Hypothalamus (tissue), 51 donors: ENCODE measurements around the gene AMPD3.

Experiments
- DNase-seq, 51 donors: peaks; one replicate each; lab custom pipeline; 2025; lab: John Stamatoyannopoulos, UW

Gene AMPD3

DNA sequence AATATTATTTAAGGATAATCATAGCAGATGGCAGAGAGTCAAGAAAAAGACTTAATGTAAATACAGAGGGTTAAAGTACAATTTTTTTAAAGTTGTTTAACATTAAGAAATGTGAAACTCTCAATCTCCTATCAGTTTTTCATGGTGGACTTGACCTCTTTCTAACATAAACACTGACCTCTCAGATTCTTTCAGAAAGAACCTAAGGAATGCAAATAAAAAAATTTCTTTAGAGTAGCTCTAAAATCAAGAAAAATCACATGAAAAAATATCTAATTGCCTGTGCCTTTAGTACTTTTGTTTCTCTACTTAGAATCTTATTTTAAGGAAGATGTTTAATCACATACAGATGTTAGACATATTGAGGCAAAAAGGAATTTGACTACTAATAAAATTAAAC is 73.1 kb downstream of the AMPD3 start:
- no peak for DNase-seq

DNA sequence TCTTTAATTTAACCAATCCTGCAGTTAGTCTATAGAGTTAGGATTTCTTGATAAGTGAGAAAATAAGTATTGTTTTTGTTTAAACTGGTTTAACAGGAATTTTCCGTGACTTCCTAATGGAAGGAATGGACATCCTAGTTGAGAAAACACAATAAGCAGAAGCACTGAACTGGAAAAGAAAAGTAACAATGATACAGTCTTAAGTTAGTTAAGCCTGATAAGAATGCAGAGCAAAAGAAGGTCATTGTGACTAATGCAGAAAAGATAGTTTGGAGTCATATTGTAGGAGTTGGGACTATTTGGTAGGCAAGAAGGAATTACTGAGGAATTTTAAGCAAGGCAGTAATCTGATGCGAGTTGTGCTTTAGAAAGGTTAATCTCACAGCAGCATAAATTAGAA is 74.2 kb downstream of the AMPD3 start:
- no peak for DNase-seq

DNA sequence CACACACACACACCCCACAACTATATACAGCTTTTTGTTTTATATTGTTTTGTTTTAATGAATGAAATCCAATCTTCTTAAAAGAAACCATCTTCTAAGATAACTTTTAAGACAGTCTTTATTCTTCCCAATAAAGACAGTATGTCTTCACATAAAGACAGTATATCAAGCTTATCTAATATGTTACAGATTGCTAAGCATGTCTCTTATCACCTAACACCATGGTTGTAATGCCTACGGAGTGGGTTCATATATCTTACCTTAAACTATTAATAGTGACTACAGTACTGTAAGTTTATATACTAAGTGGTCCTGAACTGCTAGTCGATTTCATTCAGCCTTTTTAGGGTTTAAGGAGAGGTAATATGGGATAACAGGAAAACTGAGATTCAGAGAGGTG is 77.5 kb downstream of the AMPD3 start:
- DNase-seq: no peak

DNA sequence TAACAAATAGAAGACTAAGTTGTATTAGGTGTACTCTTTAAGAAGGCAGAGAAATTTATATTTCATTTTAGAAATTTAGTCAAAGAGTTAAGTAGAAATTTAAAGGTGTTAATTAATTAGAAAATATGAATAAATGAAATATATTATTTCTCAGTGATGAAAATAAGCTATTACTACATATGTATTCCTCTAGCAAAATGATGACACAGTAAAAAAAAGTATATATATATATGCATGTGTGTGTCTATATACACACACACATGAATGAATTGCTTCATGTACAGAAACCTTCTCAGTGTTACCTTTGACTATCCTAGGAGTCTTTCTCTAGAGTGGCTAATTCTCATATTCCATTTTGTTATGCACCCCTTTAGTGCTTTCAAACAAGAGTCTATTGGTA is 78.3 kb downstream of the AMPD3 start:
- no peak for DNase-seq

DNA sequence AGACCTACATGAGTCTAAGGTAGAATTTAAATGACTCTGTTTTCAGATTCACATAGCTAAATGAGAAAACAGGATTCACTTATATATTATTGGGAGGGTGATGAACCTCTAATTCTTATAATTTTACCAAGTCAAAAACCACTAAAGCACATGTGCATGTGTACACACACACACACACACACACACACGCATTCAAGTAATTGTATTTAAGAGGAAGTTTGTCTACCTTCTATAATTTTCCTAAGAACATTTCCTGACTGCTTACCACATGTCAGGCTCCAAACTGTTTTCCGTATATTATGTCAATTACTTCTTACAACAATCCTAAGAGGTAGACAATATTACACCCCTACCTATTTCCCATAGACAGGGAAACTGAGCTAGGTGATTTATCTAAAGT is 79.3 kb downstream of the AMPD3 start:
- no peak for DNase-seq

DNA sequence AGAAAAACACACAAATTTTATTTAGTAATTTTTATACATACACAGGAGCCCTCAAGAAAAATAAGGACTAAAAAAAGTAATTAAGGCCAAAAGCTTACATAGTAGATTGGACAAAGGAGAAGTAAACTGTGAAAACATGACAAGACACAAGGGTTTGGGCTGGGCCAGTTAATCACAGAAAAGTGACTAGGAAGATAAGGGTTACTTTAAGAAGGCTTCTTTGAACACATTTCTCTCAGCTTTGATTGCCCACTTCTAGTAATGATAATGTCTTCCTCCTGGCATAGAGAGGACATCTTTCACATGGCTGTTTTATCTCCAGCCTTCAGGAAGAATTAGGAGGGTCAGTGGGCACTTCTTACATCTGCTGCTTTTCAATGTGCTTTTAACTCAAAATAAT is 82.5 kb downstream of the AMPD3 start:
- no peak for DNase-seq

DNA sequence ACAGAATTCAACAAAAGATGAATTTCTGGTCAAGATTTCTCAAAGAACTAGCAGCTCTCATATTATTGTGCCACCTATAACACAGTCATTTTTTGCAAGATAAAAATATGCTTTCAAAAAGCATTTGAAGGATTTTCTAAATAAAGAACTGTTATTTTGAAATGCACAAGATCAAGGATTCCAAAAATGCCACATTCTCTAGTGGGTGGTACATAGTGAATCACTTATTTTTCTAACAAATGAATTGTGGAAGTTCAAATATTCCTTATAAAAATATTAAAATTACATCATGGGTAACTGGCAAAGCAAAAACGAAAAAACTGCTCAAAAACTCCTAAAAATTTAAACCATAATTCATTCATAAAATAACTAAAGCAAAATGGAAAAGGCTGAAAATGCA is 83.9 kb downstream of the AMPD3 start:
- DNase-seq: no peak

DNA sequence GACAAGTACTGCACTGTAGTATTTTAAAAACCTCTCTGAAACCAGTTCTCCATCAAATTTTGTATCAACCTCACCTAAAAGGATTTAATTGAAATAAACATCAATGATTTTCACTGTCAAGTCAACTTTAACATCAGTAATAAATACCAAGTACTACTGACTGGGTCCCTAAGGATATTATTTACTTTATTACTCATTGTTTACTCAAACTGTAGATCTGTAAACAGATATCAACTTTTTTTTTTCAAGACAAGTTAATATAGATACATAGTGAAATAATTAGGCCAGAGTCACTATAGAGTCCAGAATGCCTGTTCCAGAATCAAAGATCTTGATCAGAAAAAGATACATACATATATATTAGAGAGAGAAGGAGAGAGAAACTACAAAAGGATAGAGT is 84.3 kb downstream of the AMPD3 start:
- DNase-seq: no peak

DNA sequence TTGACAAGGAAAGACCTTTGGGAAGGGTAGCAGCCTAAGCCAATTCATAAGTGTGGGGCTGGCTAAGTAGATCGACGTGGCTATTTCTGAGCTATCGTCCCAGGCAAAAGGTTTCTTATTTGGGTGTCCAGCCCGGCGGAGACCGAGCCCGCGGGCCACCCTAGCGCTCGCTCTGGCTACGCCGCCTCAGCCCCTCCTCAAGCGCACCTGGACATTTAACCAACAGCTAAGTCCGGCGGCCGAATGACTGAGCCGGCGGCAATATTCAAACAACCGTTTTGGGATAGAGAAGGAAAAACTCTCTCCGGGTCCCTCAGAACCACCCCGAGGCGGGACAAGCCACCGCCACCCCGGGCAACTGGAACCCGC is 85.5 kb downstream of the AMPD3 start:
- DNase-seq: peak in 13 of 51 donors; percentile 37 to 70 (median 57)

DNA sequence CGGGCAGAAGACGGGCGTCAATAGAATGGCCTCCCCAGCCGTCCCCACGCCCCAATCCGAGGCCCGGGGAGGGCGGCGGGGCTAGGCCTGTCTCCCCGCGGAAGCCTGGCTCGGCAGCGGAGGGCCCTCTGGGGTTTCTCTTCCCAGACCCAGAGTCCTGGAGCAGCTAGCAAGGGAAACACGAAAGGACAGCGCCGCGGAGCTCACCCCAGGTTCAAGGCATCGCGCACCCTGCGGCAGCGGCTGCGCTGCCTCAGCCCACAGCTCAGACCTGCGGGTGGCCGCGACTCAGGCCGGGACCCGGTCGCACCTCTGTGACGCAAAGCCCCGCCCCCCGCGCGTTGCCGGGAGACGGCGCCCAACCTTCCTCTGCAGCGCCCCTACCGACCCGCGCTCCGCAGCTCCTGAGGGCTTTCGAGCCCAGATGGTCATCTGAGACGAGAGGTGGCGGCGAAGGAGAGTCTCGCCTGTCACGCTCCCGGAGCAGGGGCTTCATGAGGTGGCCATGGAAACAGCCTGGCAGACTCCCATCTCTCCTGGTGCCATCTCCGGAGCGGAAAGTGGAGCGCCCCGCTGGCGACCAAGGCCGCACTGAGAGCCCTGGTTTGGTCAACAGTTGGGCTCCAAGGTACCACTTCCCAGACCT is 86.0 kb downstream of the AMPD3 start, which contains the start of gene RNF141:
TSS of gene RNF141 (minus strand) at position 273 of the 646 bp plus-strand sequence. CDS start 7,029 bp downstream, outside the sequence.
- DNase-seq: peak; percentile 49 to 98 (median 90)

DNA sequence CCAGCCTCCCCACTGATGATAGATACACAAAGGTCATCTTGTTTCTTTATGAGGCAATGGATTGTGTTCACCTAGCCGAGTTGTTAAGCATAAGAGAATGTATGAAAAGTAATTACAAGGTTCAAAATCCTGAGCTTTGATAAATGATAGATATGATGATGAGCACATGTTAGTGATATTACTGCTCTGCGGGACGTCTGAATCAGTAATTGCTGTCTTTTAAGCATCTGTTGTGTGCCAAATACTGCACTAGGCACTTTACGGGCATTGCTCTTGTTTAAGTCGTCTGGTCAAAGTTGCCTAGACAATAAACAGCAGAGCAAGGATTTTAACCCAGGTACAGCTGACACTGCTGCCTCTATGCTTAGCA is 86.5 kb downstream of the AMPD3 start:
- peak in 1 of 51 donors; percentile 66 for DNase-seq

DNA sequence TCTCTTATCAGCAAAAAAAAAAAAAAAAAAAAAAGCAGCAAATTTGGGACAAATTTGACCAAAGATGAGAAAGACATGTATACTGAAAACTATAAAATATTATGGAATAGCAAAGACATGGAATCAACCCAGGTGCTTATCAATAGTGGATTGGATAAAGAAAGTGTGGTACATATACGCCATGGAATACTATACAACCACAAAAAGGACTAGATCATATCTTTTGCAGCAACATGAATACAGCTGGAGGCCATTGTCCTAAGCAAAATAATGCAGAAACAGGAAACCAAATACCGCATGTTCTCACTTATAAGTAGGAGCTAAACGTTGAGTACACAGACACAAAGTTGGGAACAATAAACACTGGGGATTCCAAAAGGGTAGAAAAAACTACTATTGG is 87.7 kb downstream of the AMPD3 start:
- no peak for DNase-seq

DNA sequence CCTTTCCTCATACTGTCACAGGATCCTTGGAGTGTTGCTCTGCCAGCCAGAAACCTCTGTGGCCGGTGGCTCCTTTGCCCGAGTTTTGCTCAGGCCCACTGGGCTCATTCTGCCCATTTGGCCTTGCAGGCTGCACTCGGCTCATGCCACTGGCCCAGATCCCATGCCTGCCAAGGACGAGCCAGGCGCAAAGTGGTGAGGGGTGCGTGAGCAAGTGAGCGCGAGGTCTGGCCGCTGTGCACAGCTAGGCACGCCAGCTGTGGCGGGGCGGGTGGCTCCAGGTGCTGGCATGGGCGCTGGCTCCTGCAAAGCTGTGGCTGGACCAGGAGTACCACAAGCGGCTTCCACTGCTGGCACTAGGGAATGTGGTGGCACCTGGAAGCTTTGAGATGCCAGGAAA is 88.7 kb downstream of the AMPD3 start:
- DNase-seq: no peak

DNA sequence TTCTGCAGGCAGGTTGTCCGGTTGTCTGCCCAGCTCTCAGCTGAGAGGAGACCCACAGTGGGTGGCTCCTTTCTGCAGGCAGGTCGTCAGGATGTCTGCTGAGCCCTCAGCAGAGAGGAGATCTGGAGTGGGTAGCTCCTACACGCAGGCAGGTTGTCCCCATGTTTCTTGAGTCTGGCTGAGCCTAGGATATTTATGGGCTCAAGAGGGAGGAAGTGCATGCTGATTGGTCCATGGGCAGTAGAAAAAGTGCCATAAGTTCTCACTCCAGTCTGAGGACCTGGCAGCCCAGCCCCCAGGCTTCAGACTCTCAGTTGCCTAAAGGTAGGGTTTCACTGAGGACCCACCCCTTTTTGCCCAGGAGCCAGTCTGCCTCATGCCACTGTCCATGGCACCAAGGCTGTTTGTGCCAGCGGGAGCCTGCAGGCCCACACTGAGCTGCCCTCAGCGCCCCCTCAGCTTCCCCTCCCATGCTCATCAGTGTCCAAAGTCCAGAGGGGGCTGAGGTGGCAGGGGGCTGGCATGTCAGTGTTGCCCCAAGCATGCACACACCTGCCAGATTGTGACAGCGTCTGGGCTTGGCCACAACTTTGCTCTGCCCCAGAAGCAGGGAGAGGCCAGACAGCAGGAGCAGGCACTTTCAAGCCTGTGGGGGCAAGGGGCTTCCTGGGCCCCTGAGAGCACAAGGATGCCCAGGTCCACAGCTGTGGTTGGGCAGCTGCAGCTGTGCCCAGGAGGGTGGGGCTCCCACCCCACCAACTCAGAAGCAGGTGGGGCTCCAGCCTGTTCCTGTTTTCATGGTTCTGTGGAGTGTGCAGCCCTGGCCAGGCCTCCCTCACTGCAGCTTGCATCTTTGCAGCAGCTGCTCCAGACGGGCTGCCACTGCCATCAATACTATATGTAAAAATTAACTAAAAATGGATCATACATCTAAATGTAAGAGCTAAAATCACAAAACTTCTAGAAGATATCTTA is 89.7 kb downstream of the AMPD3 start:
- no peak for DNase-seq

DNA sequence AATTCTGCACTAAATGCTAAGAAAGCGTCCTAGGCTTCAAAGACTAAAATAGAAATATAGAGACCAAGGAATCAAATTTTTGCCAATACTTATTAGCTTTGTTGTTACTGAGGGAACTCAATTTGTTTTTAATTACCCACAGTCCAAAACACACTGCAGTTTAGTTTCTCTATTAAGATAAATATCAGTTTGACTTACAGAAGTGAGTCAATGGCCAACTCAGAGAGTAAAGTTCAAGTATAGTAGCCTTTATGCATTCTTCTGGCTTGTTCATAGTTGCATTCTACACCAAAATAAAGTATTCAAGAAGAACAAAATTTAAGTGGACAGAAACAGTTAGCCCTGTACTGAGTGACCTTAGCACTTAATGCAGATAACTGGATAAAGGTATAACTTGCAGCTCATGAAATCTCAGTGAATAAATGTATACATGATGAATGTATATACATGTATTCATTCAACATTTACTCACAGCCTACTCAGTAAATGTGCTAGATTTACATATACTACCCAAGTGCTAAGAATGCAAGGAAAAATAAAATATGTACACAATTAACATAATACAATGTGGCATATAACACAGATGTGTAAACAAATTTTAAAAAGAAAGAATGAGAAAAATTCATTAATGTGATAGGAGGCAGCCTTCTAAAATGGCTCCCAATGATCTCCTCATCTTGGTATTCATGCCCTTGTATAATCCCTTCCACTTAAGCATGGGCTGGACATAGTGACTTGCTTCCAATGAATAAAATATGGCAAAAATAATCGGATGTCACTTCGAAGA is 95.6 kb downstream of the AMPD3 start:
- no peak for DNase-seq

DNA sequence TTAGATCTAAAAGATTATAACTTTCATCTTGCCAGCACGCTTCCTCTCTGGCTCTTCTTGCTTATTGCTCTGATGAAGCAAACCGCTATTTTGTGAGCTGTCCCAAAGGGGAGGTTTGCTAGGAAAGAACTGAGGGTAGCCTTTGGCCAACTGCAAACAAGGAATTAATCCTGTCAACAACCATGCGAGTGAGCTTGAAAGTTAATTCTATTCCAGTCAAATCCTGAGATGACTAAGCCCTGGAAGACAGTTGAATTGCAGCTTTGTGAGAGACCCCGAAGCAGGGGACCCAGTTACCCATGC is 96.2 kb downstream of the AMPD3 start:
- DNase-seq: no peak

DNA sequence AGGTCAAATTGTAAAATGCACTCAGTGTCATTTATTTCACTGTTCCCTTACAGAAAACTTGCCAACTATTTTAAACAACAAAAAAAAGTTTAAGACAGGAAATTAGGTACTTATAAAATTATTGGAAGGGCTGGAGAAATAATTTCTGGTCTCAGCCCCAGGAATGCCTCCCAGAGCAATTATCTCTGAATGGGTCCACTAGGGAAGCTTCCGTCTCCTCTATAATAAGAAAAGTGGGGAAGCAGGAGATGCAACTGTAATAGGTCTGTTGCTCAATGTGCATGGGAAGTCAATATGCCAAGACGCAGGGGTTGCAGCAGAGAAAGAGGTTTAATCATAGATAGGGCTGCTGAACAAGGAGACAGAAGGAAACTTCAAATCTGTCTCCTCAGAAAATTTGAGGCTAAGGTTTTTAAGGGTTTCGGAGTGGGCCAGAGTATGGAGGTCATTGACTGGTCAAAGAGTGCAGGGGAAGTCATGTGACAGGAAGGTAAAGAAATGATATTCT is 96.8 kb downstream of the AMPD3 start:
- no peak for DNase-seq

DNA sequence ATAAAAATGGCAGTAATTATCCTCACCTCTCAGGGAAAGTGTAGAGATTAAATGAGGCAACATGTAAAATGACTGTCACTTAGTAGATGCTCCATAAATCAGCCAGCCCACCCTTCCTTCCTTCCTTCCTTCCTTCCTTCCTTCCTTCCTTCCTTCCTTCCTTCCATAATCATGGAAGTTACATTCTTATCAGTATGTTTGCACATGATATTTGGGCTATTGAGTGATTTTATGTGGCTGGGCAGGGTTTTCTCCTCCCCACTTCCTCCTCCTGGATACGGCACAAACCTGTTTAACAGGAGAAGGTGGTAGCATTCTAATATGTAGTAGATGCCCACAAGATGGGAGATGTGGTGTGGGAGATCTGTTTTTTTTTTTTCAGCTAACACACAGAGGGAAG is 101.5 kb downstream of the AMPD3 start:
- no peak for DNase-seq
